ENCODE data around the gene TMEM63B.

TMEM63B gene

DNA sequence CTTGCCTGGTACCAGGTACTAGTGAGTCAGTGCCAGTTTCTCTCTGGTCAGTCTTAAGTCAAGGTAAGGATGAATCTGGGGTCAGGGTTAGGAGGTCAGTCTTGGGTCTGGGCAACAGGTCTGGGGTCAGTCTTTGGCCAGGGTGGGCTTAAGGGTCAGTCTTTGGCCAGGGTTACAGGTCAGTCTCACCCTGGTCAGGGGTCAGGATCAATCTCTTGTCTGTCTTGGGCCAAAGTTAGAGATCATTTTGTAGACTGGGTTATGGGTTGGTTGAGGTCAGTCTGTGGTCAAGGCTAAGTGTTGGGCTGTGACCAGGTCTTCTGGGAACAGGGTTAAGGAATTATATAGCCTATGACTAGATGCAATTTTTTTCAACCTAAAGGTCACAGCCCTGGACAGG, 18.5 kb downstream of the TMEM63B start:
- DNase-seq: no peak

DNA sequence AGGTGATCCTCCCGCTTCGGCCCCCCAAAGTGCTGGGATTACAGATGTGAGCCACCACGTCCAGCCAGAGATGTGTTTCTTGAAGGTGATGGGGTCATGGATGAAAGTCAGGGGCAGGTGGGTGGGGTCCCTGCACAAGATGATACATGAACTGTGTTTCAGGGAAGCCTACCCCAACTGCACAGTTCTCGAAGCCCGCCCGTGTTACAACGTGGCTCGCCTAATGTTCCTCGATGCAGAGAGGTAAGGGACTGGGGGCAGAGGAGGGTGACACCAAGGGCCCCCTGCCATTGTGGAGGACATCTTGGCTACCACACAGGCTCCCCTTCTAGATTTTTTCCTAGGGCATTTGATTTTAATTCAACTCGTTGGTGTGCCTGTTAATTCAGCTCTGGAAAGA, 19.3 kb downstream of the TMEM63B start:
- no peak for DNase-seq

DNA sequence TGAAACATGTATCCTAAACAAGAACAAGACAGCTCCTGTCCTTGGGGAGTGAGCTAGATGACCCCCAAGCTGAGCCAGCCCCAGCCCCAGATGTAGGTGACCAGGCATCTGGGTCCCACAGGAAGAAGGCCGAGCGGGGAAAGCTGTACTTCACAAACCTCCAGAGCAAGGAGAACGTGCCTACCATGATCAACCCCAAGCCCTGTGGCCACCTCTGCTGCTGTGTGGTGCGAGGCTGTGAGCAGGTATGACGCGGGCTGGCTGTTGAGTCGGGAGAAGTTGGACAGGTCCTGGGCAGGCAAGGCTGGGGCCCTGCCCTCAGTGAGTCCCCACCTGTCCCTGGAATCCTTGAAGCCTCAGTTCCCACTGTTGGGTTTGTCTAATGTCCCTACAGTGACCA, 19.9 kb downstream of the TMEM63B start:
- no peak for DNase-seq

DNA sequence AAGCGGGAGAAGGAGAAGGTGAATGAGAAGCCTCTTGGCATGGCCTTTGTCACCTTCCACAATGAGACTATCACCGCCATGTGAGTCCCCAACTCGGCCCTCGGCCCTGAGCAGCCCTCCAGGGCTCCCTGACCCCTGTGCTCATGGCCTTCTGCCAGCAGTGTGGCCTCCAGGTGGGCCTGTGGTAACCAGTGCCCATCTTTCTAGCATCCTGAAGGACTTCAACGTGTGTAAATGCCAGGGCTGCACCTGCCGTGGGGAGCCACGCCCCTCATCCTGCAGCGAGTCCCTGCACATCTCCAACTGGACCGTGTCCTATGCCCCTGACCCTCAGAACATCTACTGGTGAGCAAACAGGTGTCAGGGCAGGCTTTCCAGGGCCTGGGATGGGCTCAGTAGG, 21.0 kb downstream of the TMEM63B start:
- no peak for DNase-seq

DNA sequence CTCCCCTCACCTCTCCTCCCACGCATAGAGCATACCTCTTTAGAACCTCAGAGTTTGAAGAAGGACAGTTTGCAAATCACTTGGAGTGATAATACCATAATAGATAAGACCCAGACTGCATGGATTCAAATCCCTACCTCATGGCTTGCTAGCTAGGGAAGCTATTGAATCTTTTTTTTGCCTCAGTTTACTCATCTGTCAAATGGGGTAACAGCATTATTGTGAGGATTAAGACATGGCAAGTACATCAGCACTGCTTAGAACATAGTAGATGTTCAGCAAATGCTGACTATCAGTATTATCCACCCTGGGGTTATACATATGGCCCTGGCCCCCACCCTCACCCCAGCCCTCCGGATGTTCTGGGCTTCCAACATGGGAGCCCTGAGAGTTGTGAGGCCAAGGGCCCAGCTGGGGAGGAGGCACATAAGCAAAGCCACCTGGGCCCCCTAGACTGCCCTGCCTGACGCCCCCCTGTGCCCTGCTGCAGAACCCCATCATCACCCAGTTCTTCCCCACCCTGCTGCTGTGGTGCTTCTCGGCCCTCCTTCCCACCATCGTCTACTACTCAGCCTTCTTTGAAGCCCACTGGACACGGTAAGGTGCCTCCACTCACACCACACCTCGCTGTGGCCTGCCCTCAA, 22.1 kb downstream of the TMEM63B start:
- DNase-seq: no peak

DNA sequence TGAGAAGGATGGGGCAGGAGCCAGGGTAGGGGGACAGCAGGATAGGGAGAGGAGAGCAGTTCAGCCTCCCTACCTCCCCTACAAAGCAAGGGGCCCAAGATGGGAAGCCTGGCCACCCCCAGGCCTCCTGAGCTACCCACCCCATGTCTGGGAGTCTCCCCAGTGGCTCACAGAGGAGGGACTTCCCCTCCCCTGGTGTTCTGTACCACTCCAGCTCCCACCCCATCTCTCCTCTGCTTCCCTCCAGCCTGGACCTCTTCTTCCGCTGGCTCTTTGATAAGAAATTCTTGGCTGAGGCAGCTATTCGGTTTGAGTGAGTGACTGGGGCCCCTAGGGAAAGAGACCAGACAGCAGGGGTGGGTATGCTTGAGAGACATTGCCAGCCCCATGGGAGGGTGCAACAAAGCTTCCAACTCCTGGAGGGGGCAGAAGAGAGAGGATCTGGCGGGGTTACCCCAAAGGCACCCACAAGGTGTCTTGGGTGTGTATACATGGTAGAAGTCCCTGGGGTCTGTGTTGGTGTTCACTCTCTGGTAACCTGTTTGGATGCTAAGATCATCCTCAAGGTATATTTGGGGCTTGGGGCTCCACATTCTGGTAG, 23.1 kb downstream of the TMEM63B start:
- no peak for DNase-seq

DNA sequence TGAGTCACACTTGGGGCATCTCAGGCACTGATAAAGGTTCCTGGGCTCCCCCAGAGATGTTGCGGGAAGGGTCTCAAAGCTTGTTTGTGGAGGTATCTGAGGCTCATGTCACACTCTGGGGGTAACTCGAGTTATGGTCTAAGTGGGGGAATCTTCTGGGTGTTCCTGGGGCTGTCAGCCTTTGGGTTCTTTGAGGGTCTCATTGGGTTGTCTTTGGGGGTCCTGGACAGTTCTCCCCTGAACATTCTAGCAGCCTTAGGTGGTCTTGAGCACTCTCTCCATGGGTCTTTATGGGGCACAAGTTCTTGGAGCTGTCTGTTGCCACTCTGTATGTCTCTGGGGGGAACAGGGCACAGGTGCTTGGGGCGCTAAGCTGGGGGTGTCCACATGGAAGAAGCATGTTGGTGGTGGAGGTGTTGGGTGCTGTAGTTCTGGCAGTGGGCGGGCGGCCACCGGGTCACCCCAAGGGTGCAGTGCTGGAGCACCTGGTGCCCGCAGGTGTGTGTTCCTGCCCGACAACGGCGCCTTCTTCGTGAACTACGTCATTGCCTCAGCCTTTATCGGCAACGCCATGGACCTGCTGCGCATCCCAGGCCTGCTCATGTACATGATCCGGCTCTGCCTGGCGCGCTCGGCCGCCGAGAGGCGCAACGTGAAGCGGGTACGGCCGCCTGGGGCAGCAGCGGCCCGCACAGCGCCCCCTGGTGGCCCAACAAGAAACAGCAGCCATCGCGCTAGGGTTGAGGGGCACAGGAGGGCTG, 24.2 kb downstream of the TMEM63B start:
- DNase-seq: no peak

DNA sequence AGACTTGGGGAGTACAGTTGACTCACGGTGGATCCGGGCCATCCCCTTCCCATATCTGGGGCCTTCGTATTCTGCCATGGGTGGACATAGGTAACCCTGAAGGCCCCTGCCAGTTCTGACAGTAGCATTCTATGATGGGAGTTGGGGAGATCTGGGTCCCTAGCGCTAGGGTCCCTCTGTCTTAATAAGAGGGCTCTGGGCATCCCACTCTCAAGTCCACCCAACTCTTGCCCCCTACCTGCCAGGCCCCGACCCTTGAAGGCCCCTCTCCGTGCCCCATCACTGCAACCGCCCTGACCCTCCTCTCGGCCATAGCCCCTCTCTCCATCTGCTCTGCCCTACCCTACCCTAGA, 24.7 kb downstream of the TMEM63B start:
- no peak for DNase-seq

DNA sequence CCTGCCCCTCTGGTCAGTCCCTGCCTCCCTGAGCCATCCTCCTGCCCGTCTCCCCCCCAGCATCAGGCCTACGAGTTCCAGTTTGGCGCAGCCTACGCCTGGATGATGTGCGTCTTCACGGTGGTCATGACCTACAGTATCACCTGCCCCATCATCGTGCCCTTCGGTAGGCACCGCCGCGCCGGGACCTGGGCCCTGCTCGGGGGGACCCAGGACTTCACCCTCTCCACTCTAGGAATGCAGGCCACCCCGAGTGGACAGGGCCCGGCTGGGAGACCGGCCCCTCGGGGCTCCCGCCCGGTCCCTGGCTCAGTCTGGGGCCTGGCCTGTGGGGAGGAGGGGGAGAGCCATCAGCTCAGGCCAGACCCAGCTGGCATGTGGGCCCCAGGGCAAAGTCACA, 25.2 kb downstream of the TMEM63B start:
- no peak for DNase-seq

DNA sequence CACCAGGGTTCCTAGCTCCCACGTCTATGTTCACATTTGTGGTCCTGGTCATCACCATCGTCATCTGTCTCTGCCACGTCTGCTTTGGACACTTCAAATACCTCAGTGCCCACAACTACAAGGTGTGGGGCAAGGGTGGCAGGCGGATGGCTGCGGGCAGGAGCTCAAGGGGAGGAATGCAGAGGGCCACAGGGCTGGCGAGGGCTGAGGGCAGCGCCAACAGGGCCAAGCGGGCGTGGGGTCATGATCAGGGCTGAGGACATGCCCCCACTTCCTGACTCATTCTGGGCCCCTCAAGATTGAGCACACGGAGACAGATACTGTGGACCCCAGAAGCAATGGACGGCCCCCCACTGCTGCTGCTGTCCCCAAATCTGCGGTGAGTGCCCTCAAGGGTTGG, 26.7 kb downstream of the TMEM63B start:
- DNase-seq: no peak

DNA sequence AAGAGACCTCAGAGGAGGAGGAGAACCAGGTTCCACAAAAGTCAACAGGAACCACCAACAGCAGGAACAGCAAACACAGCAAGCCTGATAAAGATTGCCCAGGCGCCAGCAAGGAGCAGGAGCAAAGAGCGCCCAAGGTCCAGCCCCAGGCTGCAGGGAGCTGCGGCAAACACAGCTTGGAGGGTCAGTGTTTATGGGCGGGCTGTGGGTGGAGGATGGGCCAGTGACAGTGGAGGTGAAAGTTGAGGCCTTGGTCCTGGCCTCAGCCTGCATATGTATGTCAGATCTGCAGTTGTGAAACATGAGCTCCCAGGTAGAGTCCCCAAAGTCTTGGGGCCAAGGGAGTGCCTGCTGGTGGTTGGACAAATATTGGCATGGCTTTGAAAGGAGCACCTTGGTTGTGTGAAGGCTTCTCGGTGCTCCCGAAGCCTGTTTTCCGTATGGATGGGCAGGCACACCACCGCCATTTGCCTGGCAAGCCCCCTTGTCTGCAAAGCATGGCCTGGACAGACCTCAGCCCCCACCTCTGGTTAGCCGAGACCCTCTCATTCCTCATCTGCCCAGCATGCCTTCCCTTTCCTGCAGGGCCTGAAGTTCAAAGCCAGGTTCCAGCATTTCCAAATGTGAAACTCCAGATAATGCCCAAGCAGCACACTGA, 29.3 kb downstream of the TMEM63B start:
- DNase-seq: no peak

DNA sequence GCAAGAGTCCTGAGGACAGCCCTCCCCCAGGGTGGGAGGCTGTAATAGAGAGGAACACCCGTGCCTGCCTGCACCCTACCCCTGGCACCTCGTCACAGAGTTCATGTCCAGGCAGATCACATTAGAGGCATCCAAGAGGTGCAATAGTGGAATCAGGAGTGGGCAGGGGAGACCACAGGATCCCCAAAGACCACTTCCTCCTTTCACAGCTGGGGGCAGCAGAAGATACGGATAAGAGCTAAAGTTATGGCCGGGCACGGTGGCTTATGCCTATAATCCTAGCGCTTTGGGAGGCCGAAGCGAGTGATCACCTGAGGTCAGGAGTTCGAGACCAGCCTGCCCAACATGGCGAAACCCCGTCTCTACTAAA, 29.8 kb downstream of the TMEM63B start:
- DNase-seq: no peak

DNA sequence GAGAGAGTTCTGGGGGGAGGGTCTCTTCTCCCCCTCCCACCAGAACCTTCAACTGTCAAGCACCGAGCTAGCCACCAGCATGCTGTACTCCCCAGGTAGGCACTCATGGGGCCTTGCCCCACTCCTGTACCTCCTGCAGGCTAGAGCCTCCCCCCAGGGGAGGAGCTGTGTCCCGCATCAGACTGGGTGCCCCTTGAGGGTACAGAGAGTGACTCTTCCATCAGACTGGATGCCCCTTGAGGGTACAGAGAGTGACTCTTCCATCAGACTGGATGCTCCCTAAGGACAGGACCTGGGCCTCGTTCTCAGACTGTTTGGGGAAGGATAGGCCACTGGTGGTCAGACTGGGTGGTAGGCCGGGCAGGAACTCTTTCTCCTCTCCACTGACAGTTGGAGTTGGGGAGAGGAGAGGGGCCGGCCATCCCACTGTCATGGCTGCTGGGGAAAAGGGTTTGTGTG, 31.4 kb downstream of the TMEM63B start, which contains the start of gene CAPN11:
Gene CAPN11 (plus strand): TSS at position 51 of the 459 bp plus-strand sequence. CDS start 29 bp downstream, at position 80.
- DNase-seq: no peak

DNA sequence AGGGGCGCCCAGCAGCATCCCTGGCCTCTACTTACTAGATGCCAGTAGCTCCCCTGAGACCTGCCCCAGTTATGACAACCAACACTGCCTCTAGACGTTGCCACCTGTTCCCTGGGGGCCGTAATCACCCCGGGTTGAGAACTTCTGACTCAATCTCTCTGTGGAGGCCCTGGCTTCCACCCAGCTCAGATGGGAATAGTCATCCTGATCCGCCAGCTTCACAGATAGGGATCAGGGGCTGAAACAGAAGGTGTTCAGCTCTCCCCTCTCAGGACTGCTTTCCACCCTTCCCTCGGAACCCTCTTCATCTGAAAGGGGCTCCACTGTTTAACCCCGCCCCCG, 34.6 kb downstream of the TMEM63B start:
- DNase-seq: no peak

DNA sequence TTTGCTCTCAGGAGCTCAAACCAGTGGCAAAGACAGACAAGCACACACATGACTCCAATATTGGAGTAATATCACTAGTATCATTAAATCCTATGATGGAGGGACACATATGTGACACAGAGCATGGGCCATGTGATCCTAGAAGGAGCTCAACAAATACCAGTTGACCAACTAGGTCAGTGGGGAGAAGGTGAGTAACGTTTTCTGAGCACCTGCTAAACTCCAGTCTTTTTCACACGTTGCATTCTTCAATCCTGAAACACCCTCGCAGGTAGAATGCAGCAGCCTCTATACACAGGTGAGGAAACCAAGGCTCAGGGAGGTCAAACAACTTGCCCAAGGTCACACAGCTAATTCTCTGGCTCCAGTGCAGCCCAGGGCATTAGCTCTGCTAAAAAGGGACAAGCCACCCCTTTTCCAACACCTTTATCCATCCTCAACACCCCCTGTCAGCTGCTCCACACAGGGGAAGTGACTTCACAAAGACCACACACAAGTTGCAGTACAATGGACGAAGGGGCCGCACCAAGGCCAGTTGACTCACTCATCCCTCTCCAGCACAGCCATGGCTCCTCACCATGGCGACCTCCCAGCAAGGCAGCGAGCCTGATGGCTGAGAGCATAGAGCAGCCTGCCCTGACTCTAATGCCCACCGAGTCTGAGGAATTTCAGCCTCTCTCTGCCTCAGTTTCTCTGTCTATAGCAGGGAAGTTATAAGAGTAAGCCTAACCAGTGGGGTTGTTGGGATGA, 35.7 kb downstream of the TMEM63B start:
- no peak for DNase-seq

DNA sequence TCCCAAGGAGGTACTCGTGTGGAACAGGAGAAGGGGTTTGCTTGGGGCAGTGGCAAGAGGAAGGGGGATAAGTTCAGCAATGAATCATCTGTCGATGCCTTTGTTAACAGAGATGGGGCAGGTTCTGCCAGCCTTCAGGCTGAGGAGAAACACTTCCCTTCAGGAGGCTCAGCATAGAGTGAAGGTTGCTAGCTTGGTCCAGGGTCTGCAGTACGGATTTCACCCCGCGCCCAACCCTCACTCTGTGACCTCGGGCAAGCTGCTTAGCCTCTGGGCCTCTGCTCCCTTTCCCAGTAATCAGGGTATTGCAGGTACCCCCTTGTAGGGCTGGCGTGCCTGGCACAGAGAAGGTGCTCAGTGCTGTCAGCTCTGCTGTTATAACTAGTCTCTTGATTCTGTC, 38.8 kb downstream of the TMEM63B start:
- no peak for DNase-seq

DNA sequence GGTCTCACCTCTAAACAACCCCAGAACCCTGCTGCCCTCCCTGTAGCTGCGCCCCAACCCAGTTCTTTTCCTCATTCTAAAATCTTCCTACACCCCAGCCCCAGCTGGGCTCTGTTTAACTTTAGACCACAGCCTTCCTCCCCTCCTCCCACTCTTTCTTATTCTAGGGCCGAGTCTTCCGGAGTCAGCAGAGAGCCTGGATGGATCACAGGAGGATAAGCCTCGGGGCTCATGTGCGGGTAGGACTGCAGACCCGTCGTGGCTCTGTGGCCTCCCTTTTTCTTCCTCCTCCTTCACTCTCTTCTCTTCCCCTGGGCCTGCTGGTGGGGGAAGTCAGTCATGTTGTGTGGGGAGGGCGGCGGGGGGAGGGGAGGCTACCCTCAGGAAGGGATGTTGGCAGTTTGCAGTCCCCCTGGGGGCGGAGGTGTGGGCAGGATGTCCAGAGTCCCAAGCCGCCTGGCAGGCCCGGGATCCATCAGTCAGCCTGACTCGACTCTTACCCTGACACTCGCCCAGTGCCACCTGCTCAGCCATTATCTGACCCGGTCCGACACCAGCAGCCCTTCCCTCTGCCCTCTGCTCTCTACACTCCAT, 39.3 kb downstream of the TMEM63B start:
- DNase-seq: no peak

DNA sequence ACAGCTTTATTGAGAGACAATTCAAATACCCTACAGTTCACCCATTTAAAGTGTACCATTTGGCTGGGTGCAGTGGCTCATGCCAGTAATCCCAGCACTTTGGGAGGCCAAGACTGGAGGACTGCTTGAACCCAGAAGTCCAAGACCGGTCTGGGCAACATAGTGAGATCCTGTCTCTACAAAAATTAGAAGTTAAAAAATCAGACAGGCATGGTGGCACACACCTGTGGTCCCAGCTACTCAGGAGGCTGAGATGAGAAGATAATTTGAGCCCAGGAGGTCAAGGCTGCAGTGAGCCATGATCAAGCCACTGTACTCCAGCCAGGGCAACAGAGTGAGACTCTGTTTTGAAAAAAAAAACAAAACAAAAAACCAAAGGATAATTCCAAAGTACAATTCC, 40.2 kb downstream of the TMEM63B start:
- no peak for DNase-seq

DNA sequence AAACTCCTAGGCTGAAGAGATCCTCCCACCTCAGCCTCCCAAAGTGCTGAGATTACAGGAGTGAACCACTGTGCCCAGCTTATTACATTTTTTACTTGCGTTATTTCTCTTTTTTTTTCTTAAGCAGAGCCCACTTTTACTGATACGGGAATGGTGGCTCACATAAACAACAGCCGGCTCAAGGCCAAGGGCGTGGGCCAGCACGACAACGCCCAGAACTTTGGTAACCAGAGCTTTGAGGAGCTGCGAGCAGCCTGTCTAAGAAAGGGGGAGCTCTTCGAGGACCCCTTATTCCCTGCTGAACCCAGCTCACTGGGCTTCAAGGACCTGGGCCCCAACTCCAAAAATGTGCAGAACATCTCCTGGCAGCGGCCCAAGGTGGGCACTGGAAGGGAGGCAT, 41.8 kb downstream of the TMEM63B start:
- no peak for DNase-seq

DNA sequence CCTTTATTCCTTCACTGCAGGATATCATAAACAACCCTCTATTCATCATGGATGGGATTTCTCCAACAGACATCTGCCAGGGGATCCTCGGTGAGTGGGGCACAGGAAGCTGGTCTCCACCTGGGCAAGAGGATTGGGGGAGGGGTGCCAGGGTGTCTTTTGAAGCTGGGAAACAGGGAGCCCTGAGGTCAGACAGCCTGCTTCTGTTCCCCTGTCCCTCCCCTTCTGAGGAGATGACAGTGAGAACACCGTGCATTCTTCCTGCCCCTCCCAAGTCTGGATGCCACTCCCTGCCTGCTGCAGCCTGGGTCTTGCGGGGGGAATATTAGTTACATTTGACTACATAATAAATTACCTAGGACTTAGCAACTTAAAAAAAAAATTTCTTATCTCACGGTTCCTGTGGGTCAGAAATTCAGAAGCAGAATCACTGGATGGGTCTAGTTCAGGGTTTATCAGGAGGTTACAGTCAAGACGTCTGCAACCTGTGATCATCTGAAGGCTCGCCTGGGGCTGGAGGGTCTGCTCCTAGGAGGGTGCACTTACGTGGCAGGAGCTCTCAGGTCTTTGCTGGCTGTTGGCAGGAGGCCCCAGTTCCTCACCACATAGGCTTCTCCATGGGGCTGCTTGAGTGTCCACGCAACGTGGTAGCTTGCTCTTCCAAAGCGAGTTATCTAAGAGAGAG, 42.7 kb downstream of the TMEM63B start:
- DNase-seq: no peak

DNA sequence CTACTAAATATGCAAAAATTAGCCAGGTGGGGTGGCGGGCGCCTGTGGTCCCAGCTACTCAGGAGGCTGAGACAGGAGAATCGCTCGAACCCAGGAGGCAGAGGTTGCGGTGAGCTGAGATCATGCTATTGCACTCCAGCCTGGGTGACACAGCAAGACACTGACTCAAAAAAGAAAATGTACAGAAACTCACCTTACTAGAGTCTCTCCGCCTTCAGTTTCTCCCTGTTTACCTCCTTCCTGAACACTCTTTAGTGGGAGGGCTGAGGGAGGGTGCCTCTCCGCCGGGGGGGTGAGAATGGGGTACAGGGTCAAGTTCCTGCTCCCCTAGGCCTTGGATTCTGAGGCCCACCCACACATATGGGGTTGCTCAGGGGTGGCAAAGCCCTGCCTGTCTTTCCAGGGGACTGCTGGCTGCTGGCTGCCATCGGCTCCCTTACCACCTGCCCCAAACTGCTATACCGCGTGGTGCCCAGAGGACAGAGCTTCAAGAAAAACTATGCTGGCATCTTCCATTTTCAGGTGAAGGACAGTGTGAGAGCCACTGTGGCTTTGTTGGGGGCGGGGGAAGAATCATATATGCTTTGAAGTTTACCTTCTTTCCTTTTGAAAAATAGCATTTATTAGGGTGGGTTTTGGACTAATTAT, 44.7 kb downstream of the TMEM63B start:
- no peak for DNase-seq

Data from NCI-H1048 (cell line).